Liver (tissue), 3 donors: ENCODE measurements around the gene LAD1.

Source experiments
- FOXA1 ChIP-seq: IDR thresholded peaks from 2 replicates; pipeline ENCODE4 v1.6.1; 2016; ENCODE audit warnings: antibody characterized with exemption
- GABPA ChIP-seq, 2 donors: IDR thresholded peaks in 1 of 2; conservative IDR thresholded peaks in 1 of 2; 2 replicates each; pipeline ENCODE4 v1.6.1; 2016; ENCODE audit warnings: antibody characterized with exemption in 2 of 2, mild to moderate bottlenecking in 1 of 2, moderate library complexity in 1 of 2
- HNF4G ChIP-seq: IDR thresholded peaks from 2 replicates; pipeline ENCODE4 v1.6.1; 2016; ENCODE audit warnings: antibody characterized with exemption
- JUND ChIP-seq, 2 donors: IDR thresholded peaks; 2 replicates each; pipeline ENCODE4 v1.6.1; 2016; ENCODE audit warnings: antibody characterized with exemption in 2 of 2
- RAD21 ChIP-seq, 2 donors: IDR thresholded peaks; 2 replicates each; pipeline ENCODE4 v1.6.1; 2016; ENCODE audit warnings: antibody characterized with exemption in 2 of 2, mild to moderate bottlenecking in 2 of 2
- RXRA ChIP-seq, 2 donors: IDR thresholded peaks; 2 replicates each; pipeline ENCODE4 v1.6.1; 2017 to 2018; ENCODE audit warnings: antibody characterized with exemption in 2 of 2, mild to moderate bottlenecking in 1 of 2
- SP1 ChIP-seq: IDR thresholded peaks from 2 replicates; pipeline ENCODE4 v1.6.1; 2018; ENCODE audit warnings: antibody characterized with exemption, mild to moderate bottlenecking
- TAF1 ChIP-seq: conservative IDR thresholded peaks from 2 replicates; pipeline ENCODE4 v1.6.1; 2016; ENCODE audit warnings: antibody characterized with exemption, mild to moderate bottlenecking
- YY1 ChIP-seq: IDR thresholded peaks from 2 replicates; pipeline ENCODE4 v1.6.1; 2016; ENCODE audit warnings: antibody characterized with exemption, mild to moderate bottlenecking
- TF ChIP-seq, protein P1 (sequence below): fragments of 150-350 bp; IDR thresholded peaks from 2 replicates; pipeline ENCODE4 v1.5.1; 2017; ENCODE audit warnings: improper control_type of control experiment, low read depth, low read length; ENCODE audit not compliant: missing input control
- TF ChIP-seq, protein P2 (sequence below): IDR thresholded peaks from 2 replicates; pipeline ENCODE4 v1.6.1; 2016; ENCODE audit warnings: antibody characterized with exemption
- TF ChIP-seq, protein P3 (sequence below): IDR thresholded peaks from 2 replicates; pipeline ENCODE4 v1.6.1; 2016; ENCODE audit warnings: antibody characterized with exemption
- TF ChIP-seq, protein P4 (sequence below): IDR thresholded peaks from 2 replicates; pipeline ENCODE4 v1.6.1; 2016; ENCODE audit warnings: antibody characterized with exemption, mild to moderate bottlenecking
- donor health status: healthy.
- donor health status: healthy.

DNA sequence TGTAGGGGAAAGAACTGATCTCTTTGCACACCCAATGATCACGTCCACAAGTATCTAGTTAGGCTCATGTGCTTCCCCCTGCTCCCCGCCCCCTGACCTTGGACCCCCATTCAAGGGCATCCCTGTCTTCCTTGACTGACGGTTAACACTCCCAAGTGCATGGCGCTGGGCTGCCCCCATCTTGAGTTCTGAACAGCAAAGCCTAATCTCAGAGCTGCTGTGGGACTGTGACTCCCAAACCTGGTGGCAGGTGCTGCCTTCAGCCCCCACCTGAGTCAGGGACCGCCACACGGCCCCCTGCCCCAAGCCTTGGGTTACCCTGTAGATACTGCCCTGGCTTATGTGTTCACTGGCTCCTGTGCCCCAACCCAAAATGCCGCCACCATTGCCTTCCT, 21.5 kb upstream of the LAD1 start:
- TF ChIP-seq GABPA (IDR thresholded peaks at IDR 0.05 in 1 of 2, conservative IDR thresholded peaks at IDR 0.05 in 1 of 2) (no peak), YY1 (no peak), SP1 (no peak), RXRA (IDR thresholded peaks at IDR 0.05) (no peak), JUND (IDR thresholded peaks at IDR 0.05) (no peak), RAD21 (IDR thresholded peaks at IDR 0.05) (no peak), TAF1 (no peak), FOXA1 (no peak), HNF4G (no peak)
- TF ChIP-seq, protein P1, sequence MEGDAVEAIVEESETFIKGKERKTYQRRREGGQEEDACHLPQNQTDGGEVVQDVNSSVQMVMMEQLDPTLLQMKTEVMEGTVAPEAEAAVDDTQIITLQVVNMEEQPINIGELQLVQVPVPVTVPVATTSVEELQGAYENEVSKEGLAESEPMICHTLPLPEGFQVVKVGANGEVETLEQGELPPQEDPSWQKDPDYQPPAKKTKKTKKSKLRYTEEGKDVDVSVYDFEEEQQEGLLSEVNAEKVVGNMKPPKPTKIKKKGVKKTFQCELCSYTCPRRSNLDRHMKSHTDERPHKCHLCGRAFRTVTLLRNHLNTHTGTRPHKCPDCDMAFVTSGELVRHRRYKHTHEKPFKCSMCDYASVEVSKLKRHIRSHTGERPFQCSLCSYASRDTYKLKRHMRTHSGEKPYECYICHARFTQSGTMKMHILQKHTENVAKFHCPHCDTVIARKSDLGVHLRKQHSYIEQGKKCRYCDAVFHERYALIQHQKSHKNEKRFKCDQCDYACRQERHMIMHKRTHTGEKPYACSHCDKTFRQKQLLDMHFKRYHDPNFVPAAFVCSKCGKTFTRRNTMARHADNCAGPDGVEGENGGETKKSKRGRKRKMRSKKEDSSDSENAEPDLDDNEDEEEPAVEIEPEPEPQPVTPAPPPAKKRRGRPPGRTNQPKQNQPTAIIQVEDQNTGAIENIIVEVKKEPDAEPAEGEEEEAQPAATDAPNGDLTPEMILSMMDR: no peak
- TF ChIP-seq, protein P2, sequence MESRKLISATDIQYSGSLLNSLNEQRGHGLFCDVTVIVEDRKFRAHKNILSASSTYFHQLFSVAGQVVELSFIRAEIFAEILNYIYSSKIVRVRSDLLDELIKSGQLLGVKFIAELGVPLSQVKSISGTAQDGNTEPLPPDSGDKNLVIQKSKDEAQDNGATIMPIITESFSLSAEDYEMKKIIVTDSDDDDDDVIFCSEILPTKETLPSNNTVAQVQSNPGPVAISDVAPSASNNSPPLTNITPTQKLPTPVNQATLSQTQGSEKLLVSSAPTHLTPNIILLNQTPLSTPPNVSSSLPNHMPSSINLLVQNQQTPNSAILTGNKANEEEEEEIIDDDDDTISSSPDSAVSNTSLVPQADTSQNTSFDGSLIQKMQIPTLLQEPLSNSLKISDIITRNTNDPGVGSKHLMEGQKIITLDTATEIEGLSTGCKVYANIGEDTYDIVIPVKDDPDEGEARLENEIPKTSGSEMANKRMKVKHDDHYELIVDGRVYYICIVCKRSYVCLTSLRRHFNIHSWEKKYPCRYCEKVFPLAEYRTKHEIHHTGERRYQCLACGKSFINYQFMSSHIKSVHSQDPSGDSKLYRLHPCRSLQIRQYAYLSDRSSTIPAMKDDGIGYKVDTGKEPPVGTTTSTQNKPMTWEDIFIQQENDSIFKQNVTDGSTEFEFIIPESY: no peak
- TF ChIP-seq, protein P3, sequence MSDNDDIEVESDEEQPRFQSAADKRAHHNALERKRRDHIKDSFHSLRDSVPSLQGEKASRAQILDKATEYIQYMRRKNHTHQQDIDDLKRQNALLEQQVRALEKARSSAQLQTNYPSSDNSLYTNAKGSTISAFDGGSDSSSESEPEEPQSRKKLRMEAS: no peak
- TF ChIP-seq, protein P4, sequence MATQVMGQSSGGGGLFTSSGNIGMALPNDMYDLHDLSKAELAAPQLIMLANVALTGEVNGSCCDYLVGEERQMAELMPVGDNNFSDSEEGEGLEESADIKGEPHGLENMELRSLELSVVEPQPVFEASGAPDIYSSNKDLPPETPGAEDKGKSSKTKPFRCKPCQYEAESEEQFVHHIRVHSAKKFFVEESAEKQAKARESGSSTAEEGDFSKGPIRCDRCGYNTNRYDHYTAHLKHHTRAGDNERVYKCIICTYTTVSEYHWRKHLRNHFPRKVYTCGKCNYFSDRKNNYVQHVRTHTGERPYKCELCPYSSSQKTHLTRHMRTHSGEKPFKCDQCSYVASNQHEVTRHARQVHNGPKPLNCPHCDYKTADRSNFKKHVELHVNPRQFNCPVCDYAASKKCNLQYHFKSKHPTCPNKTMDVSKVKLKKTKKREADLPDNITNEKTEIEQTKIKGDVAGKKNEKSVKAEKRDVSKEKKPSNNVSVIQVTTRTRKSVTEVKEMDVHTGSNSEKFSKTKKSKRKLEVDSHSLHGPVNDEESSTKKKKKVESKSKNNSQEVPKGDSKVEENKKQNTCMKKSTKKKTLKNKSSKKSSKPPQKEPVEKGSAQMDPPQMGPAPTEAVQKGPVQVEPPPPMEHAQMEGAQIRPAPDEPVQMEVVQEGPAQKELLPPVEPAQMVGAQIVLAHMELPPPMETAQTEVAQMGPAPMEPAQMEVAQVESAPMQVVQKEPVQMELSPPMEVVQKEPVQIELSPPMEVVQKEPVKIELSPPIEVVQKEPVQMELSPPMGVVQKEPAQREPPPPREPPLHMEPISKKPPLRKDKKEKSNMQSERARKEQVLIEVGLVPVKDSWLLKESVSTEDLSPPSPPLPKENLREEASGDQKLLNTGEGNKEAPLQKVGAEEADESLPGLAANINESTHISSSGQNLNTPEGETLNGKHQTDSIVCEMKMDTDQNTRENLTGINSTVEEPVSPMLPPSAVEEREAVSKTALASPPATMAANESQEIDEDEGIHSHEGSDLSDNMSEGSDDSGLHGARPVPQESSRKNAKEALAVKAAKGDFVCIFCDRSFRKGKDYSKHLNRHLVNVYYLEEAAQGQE: no peak
